Panc1 (cell line): ENCODE data around the gene PRKCZ. TPM values are rescaled to one million over a fixed set of nuclear protein-coding genes. Genes with fewer than 3 reads are reported as not detected.

ENCODE experiments used
- total RNA-seq: library from RNA; stranded (reverse); gene quantifications from one replicate; pipeline ENCODE4 v1.2.1, GENCODE V29; 2021; ENCODE audit not compliant: unreplicated experiment

PRKCZ gene
- total RNA-seq, 1 experiment from 2014 or later = 26.7 TPM

Other genes with a start within 250 kb of the PRKCZ start
- gene GNB1, start 159.3 kb upstream of the PRKCZ start, total RNA-seq = 499 TPM
- 1.5 TPM for gene CALML6, start 135.2 kb upstream of the PRKCZ start, total RNA-seq
- 2.5 TPM for gene TMEM52, start 131.1 kb upstream of the PRKCZ start, total RNA-seq
- gene CFAP74, start 46.6 kb upstream of the PRKCZ start, total RNA-seq = not detected
- 3.0 TPM for gene GABRD, start 31.1 kb upstream of the PRKCZ start, total RNA-seq
- 177 TPM for gene FAAP20, start 144.4 kb downstream of the PRKCZ start, total RNA-seq
- gene SKI, start 177.9 kb downstream of the PRKCZ start, total RNA-seq = 63.2 TPM